Measurements from ENCODE around the gene MPIG6B. TPM values are rescaled to one million over a fixed set of nuclear protein-coding genes. Genes with fewer than 3 reads are reported as not detected.

The MPIG6B gene
- total RNA-seq, 6 donors from 2014 or later: 0.30 to 4.1 (median 1.2) TPM; not detected in 1

DNA sequence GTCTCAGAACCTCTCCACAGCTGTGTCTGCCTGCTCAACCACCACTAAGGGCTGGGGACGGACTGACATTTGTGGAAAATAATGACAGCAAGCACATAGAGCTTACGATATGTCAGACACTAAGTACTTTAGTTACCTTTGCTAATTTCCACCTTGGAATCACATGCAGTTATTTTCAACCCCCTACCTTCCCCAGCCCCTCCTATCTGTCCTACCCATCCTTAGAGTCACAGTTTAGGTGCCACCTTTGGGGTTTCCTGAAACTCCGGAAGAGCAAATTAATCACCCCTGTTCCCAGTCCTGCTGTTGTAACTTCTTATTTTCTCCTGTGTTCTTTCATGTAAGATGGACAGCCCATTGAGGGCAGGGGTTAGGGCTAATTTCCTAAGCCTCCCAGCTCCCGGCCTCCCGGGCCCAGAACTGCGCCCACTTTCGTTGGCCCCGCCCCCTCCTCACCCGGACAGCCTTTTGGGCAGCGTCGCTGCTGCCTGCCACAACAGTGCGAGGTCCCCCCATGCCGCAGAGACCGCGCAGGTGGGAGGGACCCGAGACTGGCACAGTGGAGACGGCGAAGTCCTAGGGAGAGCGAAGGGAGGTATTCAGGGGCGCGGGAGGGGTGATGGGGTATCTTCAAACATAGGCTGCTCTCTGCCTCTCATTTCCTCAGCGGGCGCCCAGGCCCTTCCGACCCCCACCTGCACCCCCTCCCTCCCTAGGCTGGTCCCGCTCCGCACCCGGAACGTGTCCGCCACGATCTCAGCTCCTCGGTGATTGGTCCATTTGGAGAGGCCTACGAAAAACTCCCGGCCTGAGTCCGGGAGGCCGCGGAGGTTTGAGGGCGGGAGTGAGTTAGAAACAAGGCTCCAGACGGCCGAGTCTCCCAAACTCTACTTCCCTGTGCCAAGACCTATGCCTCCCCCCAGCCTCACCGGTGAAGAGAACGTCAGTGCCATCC, 4.8 kb downstream of the MPIG6B start:
- DNase-seq: peak in 1 of 2 donors; percentile 84

GRCh38 chr6:31728767-31729514, 5.8 kb downstream of the MPIG6B start, which contains the start of gene DDAH2:
TSS of gene DDAH2 (minus strand) at chr6:31729299. CDS start at chr6:31729161, 138 bp downstream.
- TF ChIP-seq POLR2AphosphoS5 (IDR thresholded peaks at IDR 0.05) (no peak), EP300 (IDR thresholded peaks at IDR 0.05) (no peak), POLR2A (IDR thresholded peaks at IDR 0.05) (no peak)
- TF ChIP-seq, protein P1, sequence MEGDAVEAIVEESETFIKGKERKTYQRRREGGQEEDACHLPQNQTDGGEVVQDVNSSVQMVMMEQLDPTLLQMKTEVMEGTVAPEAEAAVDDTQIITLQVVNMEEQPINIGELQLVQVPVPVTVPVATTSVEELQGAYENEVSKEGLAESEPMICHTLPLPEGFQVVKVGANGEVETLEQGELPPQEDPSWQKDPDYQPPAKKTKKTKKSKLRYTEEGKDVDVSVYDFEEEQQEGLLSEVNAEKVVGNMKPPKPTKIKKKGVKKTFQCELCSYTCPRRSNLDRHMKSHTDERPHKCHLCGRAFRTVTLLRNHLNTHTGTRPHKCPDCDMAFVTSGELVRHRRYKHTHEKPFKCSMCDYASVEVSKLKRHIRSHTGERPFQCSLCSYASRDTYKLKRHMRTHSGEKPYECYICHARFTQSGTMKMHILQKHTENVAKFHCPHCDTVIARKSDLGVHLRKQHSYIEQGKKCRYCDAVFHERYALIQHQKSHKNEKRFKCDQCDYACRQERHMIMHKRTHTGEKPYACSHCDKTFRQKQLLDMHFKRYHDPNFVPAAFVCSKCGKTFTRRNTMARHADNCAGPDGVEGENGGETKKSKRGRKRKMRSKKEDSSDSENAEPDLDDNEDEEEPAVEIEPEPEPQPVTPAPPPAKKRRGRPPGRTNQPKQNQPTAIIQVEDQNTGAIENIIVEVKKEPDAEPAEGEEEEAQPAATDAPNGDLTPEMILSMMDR (IDR thresholded peaks at IDR 0.05): peak in 3 of 6 experiments; percentile 68 to 74 (median 71)
- peak; percentile 45 to 66 for ATAC-seq (ENCODE audit: low FRiP score in 2 of 2)
- 18 to 23% methylated on average over 35 of the region's 36 CpGs for WGBS, 2 donors
- Histone ChIP-seq H3K36me3 (peaks cover 20 to 59% (median 37%) of the 10 kb centered on the region in 4 donors), H3K4me1 (peaks cover 39 to 78% (median 64%) of the 10 kb centered on the region in 4 donors), H3K4me3 (peak within 1 kb of the TSS; percentile 76 to 87 (median 82)), H3K27ac (peak within 1 kb of the TSS; percentile 87 to 99 (median 94)), H3K9me3 (no peaks in the 10 kb centered on the region), H3K27me3 (no peaks in the 10 kb centered on the region)
- DNase-seq: peak in 1 of 2 donors; percentile 83

More for the DNA sequence above, 4.8 kb downstream of the MPIG6B start:
- H3K9me3 ChIP-seq: no peaks in the 10 kb centered on the region
- TF ChIP-seq EP300 (IDR thresholded peaks at IDR 0.05) (no peak), POLR2AphosphoS5 (IDR thresholded peaks at IDR 0.05) (no peak), POLR2A (IDR thresholded peaks at IDR 0.05) (no peak)
- WGBS, 2 donors: 77% methylated on average over 20 to 41 of the region's 41 CpGs
- ATAC-seq (ENCODE audit: low FRiP score in 2 of 2): no peak
- H3K4me1 ChIP-seq: peaks cover 30 to 69% (median 55%) of the 10 kb centered on the region in 4 donors
- no peaks in the 10 kb centered on the region for H3K27me3 ChIP-seq
- peak overlapping the region in 3 of 4 donors; percentile 76 to 84 (median 80) for H3K4me3 ChIP-seq
- H3K27ac ChIP-seq: peak overlapping the region; percentile 87 to 99 (median 94)
- peaks cover 14 to 50% (median 28%) of the 10 kb centered on the region in 4 donors for H3K36me3 ChIP-seq

DNA sequence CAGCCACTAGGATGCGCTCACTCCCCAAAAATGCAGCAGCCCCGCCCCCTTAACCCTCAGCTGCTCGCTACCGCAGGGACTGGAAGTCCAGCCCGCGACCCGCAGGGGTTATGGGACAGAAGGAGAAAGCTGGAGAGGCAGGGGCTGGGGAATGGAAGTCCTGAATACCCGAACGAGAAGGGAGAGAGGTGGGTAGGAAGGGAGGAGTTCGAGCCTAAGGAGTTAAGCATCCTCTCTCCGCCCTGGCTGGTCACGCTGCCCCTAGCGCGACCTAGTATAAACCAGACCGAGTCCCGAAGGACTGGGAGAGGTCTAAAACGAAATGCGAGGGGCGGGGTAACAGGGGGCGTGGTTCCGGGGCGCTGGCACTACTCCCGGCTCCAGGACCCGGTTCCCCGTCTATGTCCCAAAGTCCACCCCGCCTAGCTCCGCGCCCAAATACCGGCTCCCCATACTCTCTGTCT, 6.4 kb downstream of the MPIG6B start:
- no peaks in the 10 kb centered on the region for H3K9me3 ChIP-seq
- peak overlapping the region; percentile 76 to 87 (median 82) for H3K4me3 ChIP-seq
- peak overlapping the region; percentile 87 to 99 (median 94) for H3K27ac ChIP-seq
- ATAC-seq (ENCODE audit: low FRiP score in 2 of 2): peak; percentile 92 to 95
- H3K27me3 ChIP-seq: no peaks in the 10 kb centered on the region
- H3K36me3 ChIP-seq: peaks cover 20 to 64% (median 40%) of the 10 kb centered on the region in 4 donors
- 0 to 1% methylated on average over 22 to 26 of the region's 29 CpGs for WGBS, 2 donors
- peak; percentile 93 to 95 for DNase-seq
- peaks cover 45 to 84% (median 70%) of the 10 kb centered on the region in 4 donors for H3K4me1 ChIP-seq
- TF ChIP-seq POLR2AphosphoS5 (IDR thresholded peaks at IDR 0.05): peak; percentile 58 to 75
- no peak for TF ChIP-seq POLR2A (IDR thresholded peaks at IDR 0.05)
- no peak for TF ChIP-seq EP300 (IDR thresholded peaks at IDR 0.05)
- TF ChIP-seq, protein P1 (IDR thresholded peaks at IDR 0.05): peak in 5 of 6 experiments; percentile 1 to 91 (median 68)

DNA sequence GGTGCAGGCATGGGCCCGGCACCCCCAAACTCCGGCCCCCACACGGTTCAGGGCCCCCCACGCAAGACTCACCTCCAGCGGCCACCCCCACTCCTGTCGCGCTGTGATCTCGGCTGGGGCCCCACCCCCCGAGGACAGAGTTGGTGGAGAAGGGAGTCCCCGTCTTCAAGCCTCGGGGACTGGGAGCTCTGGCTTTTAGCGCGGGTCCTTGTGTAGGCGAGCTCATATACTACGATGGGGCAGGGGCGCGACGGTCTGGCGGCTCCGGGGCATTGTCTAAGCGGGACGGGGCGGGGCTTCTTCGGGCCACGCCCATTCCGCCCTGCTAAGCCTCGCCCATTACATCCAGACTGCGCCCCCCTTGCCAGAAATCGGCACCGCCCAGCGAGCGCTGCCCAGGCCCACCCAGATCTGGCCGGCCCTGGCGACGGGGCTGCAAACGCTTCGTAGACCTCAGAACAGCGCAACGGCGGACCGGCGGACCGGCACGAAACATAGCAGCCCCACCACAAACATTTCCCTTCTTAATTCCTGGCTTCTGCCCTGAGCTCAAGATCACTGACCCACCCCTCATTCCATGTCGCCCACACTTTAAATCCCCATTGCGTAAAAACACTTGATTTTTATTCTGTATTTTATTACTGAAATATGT, 6.9 kb downstream of the MPIG6B start:
- Histone ChIP-seq H3K36me3 (peaks cover 20 to 64% (median 40%) of the 10 kb centered on the region in 4 donors), H3K9me3 (no peaks in the 10 kb centered on the region), H3K4me1 (peaks cover 49 to 90% (median 71%) of the 10 kb centered on the region in 4 donors), H3K27ac (peak overlapping the region; percentile 87 to 99 (median 94)), H3K4me3 (peak overlapping the region; percentile 76 to 87 (median 82)), H3K27me3 (no peaks in the 10 kb centered on the region)
- ATAC-seq (ENCODE audit: low FRiP score in 2 of 2) (peak; percentile 86 to 91), DNase-seq (peak; percentile 93 to 97)
- TF ChIP-seq POLR2AphosphoS5 (IDR thresholded peaks at IDR 0.05): peak; percentile 70 to 78
- no peak for TF ChIP-seq EP300 (IDR thresholded peaks at IDR 0.05)
- peak in 3 of 4 donors; percentile 47 to 74 (median 71) for TF ChIP-seq POLR2A (IDR thresholded peaks at IDR 0.05)
- TF ChIP-seq, protein P1 (IDR thresholded peaks at IDR 0.05): peak in 2 of 6 experiments; percentile 11 to 37
- WGBS, 2 donors: 5 to 7% methylated on average over 22 to 39 of the region's 46 CpGs

All from upper lobe of left lung (tissue), 6 donors.